Keratinocyte (primary cell): ENCODE data around the gene GSS. TPM values are rescaled to one million over a fixed set of nuclear protein-coding genes. Genes with fewer than 3 reads are reported as not detected.

Experiments
- DNase-seq: peaks from one replicate; pipeline ENCODE4 v3.0.0-alpha.2; 2011; ENCODE audit warnings: low read depth, missing footprints, low spot score
- FAIRE-seq: peaks from 2 replicates; lab custom pipeline; 2011; peaks lifted over from hg19 to GRCh38; lab: Jason Lieb, UNC
- H2AFZ ChIP-seq: 2 replicates; pipeline ENCODE4 v1.6.0; 2012; ENCODE audit warnings: low read length, control low read depth, inconsistent platforms; ENCODE audit not compliant: control insufficient read depth
- H3K27ac ChIP-seq: 2 replicates; pipeline ENCODE4 v1.5.1; 2011; ENCODE audit warnings: low read length; ENCODE audit not compliant: control insufficient read depth, insufficient read depth
- H3K27me3 ChIP-seq: 3 replicates; pipeline ENCODE4 v1.6.0; 2011; ENCODE audit warnings: low read length; ENCODE audit not compliant: control insufficient read depth, insufficient read depth; ENCODE audit errors: extremely low read depth
- H3K36me3 ChIP-seq, 2 experiments: 2 replicates in 1 of 2; 3 replicates in 1 of 2; pipeline ENCODE4 v1.5.1; 2011; ENCODE audit warnings: low read length in 2 of 2, mild to moderate bottlenecking in 1 of 2; ENCODE audit not compliant: control insufficient read depth in 2 of 2, insufficient read depth in 2 of 2; ENCODE audit errors: extremely low read depth in 1 of 2
- H3K4me1 ChIP-seq: 3 replicates; pipeline ENCODE4 v1.5.1; 2011; ENCODE audit warnings: low read length; ENCODE audit not compliant: control insufficient read depth, insufficient read depth; ENCODE audit errors: extremely low read depth
- H3K4me2 ChIP-seq: 3 replicates; pipeline ENCODE4 v1.6.0; 2011; ENCODE audit warnings: low read depth, low read length; ENCODE audit not compliant: control insufficient read depth, insufficient read depth; ENCODE audit errors: extremely low read depth
- H3K4me3 ChIP-seq, 3 experiments: fragments of 200-600 bp in 1 of 3; sonication (generic) in 1 of 3; 2 replicates in 2 of 3; 3 replicates in 1 of 3; pipeline ENCODE4 v1.5.1; 2011 to 2016; ENCODE audit warnings: low read length in 3 of 3, mild to moderate bottlenecking in 3 of 3, control low read depth in 2 of 3, inconsistent platforms in 1 of 3, low read depth in 1 of 3, mixed read lengths in 1 of 3, mixed run types in 1 of 3, moderate library complexity in 1 of 3; ENCODE audit not compliant: control insufficient read depth in 2 of 3, insufficient read depth in 2 of 3; ENCODE audit errors: extremely low read depth in 1 of 3
- H3K79me2 ChIP-seq: 2 replicates; pipeline ENCODE4 v1.6.0; 2012; ENCODE audit warnings: low read length; ENCODE audit not compliant: control insufficient read depth, insufficient read depth
- H3K9ac ChIP-seq: 3 replicates; pipeline ENCODE4 v1.6.0; 2011; ENCODE audit warnings: low read length; ENCODE audit not compliant: control insufficient read depth, insufficient read depth; ENCODE audit errors: extremely low read depth
- H3K9me1 ChIP-seq: 3 replicates; pipeline ENCODE4 v1.6.0; 2011; ENCODE audit warnings: low read length; ENCODE audit not compliant: control insufficient read depth, insufficient read depth; ENCODE audit errors: extremely low read depth
- H3K9me3 ChIP-seq: 2 replicates; pipeline ENCODE4 v1.5.1; 2012; ENCODE audit warnings: low read depth, low read length; ENCODE audit not compliant: control insufficient read depth
- H4K20me1 ChIP-seq: 3 replicates; pipeline ENCODE4 v1.6.0; 2011; ENCODE audit warnings: low read length; ENCODE audit not compliant: control insufficient read depth, insufficient read depth; ENCODE audit errors: extremely low read depth
- CTCF ChIP-seq, 3 experiments: IDR thresholded peaks in 1 of 3; conservative IDR thresholded peaks in 1 of 3; optimal IDR thresholded peaks in 1 of 3; 2 replicates in 2 of 3; 3 replicates in 1 of 3; pipeline versions ENCODE3 to v1.5.1; 2011; ENCODE audit warnings: low read length in 3 of 3, mild to moderate bottlenecking in 3 of 3, moderate library complexity in 2 of 3, control low read depth in 1 of 3, inconsistent platforms in 1 of 3; ENCODE audit not compliant: insufficient read depth in 2 of 3; ENCODE audit errors: extremely low read depth in 1 of 3
- EZH2 ChIP-seq: IDR thresholded peaks from one replicate; pipeline ENCODE4 v1.6.1; 2012; ENCODE audit warnings: inconsistent platforms, mild to moderate bottlenecking, low read length, moderate library complexity
- dilution Hi-C: fragments of 300-500 bp; cut with MboI; formaldehyde crosslinking; loops from one replicate; pipeline ENCODE4 v1.7.0; 2020; ENCODE audit warnings: low sequenced_read_pairs; ENCODE audit not compliant: extremely low pct_ligation_motif_present
- polyA plus RNA-seq, 5 experiments: library from polyadenylated mRNA; depleted of rRNA in 3 of 5; stranded (reverse) in 3 of 5; stranded (forward) in 1 of 5; unstranded in 1 of 5; fragments of >200 nt; gene quantifications; 1 replicate in 1 of 5; 2 replicates in 3 of 5; 3 replicates in 1 of 5; pipeline versions ENCODE4 v1.2.1 to v1.2.3, GENCODE V29; 2011 to 2012; ENCODE audit warnings: missing spikeins in 2 of 5, low read depth in 1 of 5, low replicate concordance in 1 of 5

The GSS gene
- polyA plus RNA-seq, 1 donor (not counting 4 experiments of a cell fraction or from before 2014, with no cell fraction given), result 101 TPM

GRCh38 chr20:34968042-34968775 lies 12.6 kb upstream of the GSS start:
- dilution Hi-C loops, result no loop called here
- Histone ChIP-seq H3K4me1 (peaks cover 4% of the 10 kb centered on the region), H3K27me3 (no peaks in the 10 kb centered on the region), H3K9ac (no peak overlapping the region), H3K9me1 (no peaks in the 10 kb centered on the region), H3K9me3 (no peaks in the 10 kb centered on the region), H3K4me2 (no peak overlapping the region), H2AFZ (no peak overlapping the region), H4K20me1 (no peaks in the 10 kb centered on the region), H3K79me2 (no peaks in the 10 kb centered on the region), H3K27ac (no peak overlapping the region), H3K4me3 (no peak overlapping the region), H3K36me3 (no peaks in the 10 kb centered on the region)
- DNase-seq, result no peak
- FAIRE-seq, result no peak
- TF ChIP-seq EZH2 (no peak), CTCF (optimal IDR thresholded peaks at IDR 0.05 in 1 of 3, IDR thresholded peaks at IDR 0.05 in 1 of 3, conservative IDR thresholded peaks at IDR 0.05 in 1 of 3; ENCODE audit: extremely low read depth in 1 of 3, insufficient read depth in 2 of 3, low read length in 3 of 3) (no peak)

- dilution Hi-C loops, result no loop called here
- no peaks in the 10 kb centered on the region for H3K9me1 ChIP-seq
Measured at GRCh38 chr20:34967421-34967820, 11.8 kb upstream of the GSS start.

More at GRCh38 chr20:34967421-34967820, 11.8 kb upstream of the GSS start:
- no peak for TF ChIP-seq CTCF (optimal IDR thresholded peaks at IDR 0.05 in 1 of 3, IDR thresholded peaks at IDR 0.05 in 1 of 3, conservative IDR thresholded peaks at IDR 0.05 in 1 of 3; ENCODE audit: extremely low read depth in 1 of 3, insufficient read depth in 2 of 3, low read length in 3 of 3)
- no peak for TF ChIP-seq EZH2
- Histone ChIP-seq H3K27ac (no peak overlapping the region), H3K27me3 (no peaks in the 10 kb centered on the region), H4K20me1 (no peaks in the 10 kb centered on the region), H3K9me3 (no peaks in the 10 kb centered on the region), H3K79me2 (no peaks in the 10 kb centered on the region), H3K4me1 (peaks cover 4% of the 10 kb centered on the region), H2AFZ (no peak overlapping the region), H3K4me3 (no peak overlapping the region), H3K4me2 (no peak overlapping the region), H3K9ac (no peak overlapping the region), H3K36me3 (no peaks in the 10 kb centered on the region)
- FAIRE-seq, result no peak
- no peak for DNase-seq
